GM06990 (cell line): Measurements from ENCODE around the gene RNF175.

Source experiments
- DNase-seq: peaks from one replicate; pipeline ENCODE4 v3.0.0-alpha.2; 2011; ENCODE audit not compliant: insufficient read length; ENCODE audit errors: extremely low read depth
- H3K27me3 ChIP-seq: replicated peaks from 2 replicates; pipeline ENCODE4 v1.6.0; 2011; ENCODE audit warnings: low read length; ENCODE audit not compliant: control insufficient read depth, insufficient read depth
- H3K36me3 ChIP-seq: 2 replicates; pipeline ENCODE4 v1.5.1; 2011; ENCODE audit warnings: low read length; ENCODE audit not compliant: control insufficient read depth, insufficient read depth
- H3K4me3 ChIP-seq: replicated peaks from 2 replicates; pipeline ENCODE4 v1.5.1; 2011; ENCODE audit warnings: low read depth, mild to moderate bottlenecking, control low read depth, low read length
- TF ChIP-seq, protein P1 (sequence below): IDR thresholded peaks from 2 replicates; pipeline ENCODE4 v1.5.1; 2011; ENCODE audit warnings: low read length, control low read depth, mild to moderate bottlenecking, inconsistent platforms; ENCODE audit not compliant: insufficient read depth, poor library complexity, severe bottlenecking

RNF175 gene

DNA sequence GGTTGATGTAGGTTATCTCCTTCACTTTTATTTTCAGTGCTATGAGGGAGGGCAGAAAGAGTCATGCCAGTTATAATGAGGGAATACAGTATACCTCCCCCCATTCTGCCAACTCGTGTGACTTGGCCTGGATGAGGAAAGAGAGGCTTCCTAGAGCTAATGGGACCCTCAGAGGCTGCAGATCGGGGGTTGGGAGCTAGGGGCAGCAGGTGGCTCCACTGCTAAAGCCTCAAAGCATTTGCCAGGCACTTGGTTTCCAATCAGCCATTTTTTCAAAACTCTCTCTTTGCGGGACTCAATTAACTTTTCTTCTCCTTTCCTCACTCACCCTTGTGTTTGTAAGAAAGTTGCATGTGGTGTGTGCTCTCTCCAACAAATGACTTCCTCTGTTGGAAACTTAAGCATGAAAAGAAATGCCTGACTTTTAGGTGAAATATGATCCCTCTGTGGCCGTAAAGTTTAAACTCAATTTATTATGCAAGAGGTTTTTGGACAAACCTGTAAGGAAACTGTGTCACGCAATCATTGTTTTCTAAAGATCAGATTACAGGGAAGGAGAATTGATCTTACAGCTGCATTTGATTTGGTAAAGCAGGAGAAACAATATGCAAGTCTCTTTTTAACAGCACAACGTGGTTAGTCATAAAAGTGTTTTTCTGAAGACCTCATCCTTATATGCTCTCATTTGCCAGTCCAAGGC lies 22.0 kb upstream of the RNF175 start:
- TF ChIP-seq, protein P1, sequence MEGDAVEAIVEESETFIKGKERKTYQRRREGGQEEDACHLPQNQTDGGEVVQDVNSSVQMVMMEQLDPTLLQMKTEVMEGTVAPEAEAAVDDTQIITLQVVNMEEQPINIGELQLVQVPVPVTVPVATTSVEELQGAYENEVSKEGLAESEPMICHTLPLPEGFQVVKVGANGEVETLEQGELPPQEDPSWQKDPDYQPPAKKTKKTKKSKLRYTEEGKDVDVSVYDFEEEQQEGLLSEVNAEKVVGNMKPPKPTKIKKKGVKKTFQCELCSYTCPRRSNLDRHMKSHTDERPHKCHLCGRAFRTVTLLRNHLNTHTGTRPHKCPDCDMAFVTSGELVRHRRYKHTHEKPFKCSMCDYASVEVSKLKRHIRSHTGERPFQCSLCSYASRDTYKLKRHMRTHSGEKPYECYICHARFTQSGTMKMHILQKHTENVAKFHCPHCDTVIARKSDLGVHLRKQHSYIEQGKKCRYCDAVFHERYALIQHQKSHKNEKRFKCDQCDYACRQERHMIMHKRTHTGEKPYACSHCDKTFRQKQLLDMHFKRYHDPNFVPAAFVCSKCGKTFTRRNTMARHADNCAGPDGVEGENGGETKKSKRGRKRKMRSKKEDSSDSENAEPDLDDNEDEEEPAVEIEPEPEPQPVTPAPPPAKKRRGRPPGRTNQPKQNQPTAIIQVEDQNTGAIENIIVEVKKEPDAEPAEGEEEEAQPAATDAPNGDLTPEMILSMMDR = no peak
- H3K36me3 ChIP-seq = no peaks in the 10 kb centered on the region
- no peak for DNase-seq
- H3K27me3 ChIP-seq = no peaks in the 10 kb centered on the region; the same call in 1 of the 2 replicates
- H3K4me3 ChIP-seq = no peak overlapping the region

DNA sequence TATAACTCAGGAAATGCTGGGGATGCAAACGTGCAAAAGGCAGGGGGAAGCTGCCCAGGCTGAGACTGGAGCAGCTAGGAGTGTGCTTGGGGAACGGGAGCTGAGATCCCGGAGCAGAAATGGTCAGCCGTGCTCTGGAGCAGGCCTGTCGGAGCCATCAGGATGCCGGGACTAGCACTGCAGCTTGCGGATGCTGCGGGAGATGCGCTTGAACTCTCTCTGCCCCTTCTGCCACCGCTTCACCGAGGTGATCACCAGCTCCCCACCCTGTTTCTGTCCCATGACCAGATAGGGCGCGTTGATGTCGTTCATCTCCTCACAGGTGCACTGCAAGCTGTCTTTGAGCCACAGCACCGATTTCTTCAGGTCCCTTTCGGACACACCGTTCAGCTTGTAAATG lies 21.5 kb upstream of the RNF175 start:
- H3K4me3 ChIP-seq = no peak overlapping the region
- TF ChIP-seq, protein P1 = no peak
- DNase-seq = no peak
- no peaks in the 10 kb centered on the region; the same call in 1 of the 2 replicates for H3K27me3 ChIP-seq
- H3K36me3 ChIP-seq = no peaks in the 10 kb centered on the region

- H3K4me3 ChIP-seq = no peak overlapping the region
- H3K36me3 ChIP-seq = no peaks in the 10 kb centered on the region
- TF ChIP-seq, protein P1 = no peak
- no peak for DNase-seq
- no peaks in the 10 kb centered on the region; the same call in 1 of the 2 replicates for H3K27me3 ChIP-seq
Observed at GRCh38 chr4:153780876-153781275, 21.1 kb upstream of the RNF175 start.

- DNase-seq = no peak
- H3K27me3 ChIP-seq = no peaks in the 10 kb centered on the region; the same call in 1 of the 2 replicates
- H3K36me3 ChIP-seq = no peaks in the 10 kb centered on the region
- no peak overlapping the region for H3K4me3 ChIP-seq
- TF ChIP-seq, protein P1 = no peak
Observed at GRCh38 chr4:153780221-153780620, 20.4 kb upstream of the RNF175 start.

DNA sequence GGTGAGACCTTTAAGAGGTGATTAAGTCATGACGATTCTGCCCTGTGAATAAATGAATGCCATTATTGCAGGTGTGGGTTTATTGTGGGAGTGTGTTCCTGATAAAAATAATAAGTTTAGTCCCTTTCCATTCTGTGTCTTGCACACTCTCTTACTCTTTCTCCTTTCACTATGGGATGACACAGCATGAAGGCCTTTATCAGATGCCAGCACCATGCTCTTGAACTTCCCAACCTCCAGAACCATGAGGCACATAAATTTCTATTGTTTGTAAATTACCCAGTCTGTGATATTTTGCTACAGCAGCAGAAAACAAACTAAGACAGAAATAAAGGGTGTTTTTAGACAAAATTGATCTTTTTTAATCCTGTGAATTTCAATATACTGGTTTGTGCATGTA lies 18.6 kb upstream of the RNF175 start:
- DNase-seq = no peak
- Histone ChIP-seq H3K4me3 (no peak overlapping the region), H3K27me3 (no peaks in the 10 kb centered on the region), H3K36me3 (no peaks in the 10 kb centered on the region)
- TF ChIP-seq, protein P1 = no peak
